ENCODE measurements around the gene GOLGA6L2.
"Not testable (repeated sequence)": the region's sequence is repeated elsewhere in the genome, so short reads cannot be mapped to it uniquely, and the experiment has no call there.

GOLGA6L2 gene, protein sequence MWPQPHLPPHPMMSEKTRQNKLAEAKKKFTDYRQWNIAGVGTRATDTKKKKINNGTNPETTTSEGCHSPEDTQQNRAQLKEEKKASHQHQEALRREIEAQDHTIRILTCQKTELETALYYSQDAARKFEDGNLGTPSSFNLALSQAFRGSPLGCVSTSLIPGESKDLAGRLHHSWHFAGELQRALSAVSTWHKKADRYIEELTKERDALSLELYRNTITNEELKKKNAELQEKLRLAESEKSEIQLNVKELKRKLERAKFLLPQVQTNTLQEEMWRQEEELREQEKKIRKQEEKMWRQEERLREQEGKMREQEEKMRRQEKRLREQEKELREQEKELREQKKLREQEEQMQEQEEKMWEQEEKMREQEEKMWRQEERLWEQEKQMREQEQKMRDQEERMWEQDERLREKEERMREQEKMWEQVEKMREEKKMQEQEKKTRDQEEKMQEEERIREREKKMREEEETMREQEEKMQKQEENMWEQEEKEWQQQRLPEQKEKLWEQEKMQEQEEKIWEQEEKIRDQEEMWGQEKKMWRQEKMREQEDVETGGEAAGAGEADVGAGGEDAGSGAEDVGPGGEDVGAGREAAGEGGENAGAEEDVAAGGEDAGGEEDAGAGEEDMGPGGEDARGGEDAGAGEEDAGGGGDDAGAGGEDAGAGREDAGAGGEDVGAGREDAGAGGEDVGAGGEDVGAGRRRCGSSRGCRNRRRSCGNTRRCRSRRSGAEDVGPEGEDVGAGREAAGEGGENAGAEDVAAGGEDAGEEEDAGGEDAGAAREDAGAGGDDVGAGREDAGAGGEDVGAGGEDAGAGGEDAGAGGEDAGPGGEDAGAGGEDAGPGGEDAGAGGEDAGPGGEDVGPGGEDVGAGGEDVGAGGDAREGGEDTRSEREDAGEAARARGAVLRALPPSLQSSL

GRCh38 chr15:23447107-23447500 is at the start of gene GOLGA6L2:
Gene GOLGA6L2 (minus strand): TSS chr15:23447243. CDS start chr15:23447181, 62 bp downstream.
- DNase-seq (ENCODE audit: low spot score) = no peak

DNA sequence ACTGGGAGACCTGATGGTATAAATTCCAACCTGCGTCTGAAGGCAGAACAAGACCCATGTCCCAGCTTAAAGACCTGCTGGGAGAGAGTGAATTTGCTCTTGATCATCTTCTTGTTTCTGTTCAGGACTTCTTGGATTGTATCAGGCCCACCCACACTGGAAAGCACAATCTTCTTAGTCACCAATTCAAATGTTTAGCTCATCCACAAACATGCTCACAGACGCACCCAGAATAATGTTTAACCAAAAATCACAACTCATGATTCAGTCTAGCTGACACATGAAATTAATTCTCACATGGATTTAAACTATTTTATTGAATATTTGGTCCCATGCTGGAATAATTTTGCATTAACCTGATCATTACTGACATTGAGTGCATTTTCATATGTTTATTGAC is 37.8 kb upstream of the GOLGA6L2 start:
- DNase-seq (ENCODE audit: low spot score) = no peak

- no peak for DNase-seq (ENCODE audit: low spot score)
These were observed 36.8 kb upstream of the GOLGA6L2 start for GRCh38 chr15:23483821-23484299.

- DNase-seq (ENCODE audit: low spot score) = no peak
These were observed 35.9 kb upstream of the GOLGA6L2 start for GRCh38 chr15:23482764-23483489.

DNA sequence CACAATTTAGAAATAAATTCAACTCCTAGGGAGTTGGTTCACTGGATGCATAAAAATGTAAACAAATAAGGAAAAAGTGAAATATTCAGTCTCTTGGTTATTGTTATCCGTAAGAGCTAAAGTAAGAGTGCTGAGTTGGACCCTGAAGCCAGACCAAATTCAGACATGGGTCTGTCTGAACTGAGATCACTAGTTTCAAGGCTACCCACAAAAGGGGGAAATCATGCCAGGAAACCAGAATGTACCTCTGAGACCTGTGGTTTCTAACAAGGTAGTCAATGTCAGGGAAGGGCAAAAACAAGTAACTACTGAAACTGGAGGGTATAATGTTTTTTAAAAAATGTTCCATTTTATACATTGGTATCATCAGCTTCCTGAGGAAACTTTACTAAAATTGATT is 35.2 kb upstream of the GOLGA6L2 start:
- DNase-seq (ENCODE audit: low spot score) = no peak

DNA sequence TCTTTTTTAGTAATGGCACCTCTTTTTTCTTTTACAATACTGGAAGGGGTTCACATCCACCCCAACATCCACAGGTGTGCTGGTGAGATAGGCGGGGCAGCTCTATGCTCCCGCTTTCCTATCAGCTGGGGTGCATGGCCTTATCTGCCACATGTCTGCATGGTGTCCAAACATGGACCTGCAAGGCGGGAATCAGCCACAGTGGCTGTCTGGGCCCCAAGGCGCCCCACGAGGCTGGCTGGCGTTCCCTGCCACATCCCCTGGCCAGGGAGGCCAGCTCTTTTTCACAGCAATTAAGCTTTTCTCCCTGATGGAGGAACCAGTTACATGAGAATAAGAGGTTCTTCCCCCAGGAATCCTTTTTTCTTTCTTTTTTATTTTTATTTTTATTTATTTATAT is 30.9 kb upstream of the GOLGA6L2 start:
- no peak for DNase-seq (ENCODE audit: low spot score)

DNA sequence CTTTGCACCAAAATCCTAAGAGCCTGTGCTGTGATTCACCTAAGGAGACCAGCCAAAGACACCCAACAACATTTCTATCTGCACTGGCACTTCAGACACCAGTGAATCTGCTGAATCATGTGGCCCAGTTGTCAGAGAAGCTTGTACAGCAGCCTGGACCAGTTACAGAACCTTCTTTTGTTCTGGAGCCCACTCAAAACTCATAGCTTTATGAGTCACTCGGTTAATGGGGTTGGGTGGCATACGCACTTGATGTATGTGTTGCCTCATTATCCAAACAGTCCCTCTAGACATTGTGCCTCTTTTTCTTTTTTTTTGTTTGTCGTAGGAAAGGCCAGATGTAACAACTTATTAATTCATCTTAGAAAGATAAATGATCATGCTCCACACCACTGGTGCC is 25.6 kb upstream of the GOLGA6L2 start:
- no peak for DNase-seq (ENCODE audit: low spot score)

DNA sequence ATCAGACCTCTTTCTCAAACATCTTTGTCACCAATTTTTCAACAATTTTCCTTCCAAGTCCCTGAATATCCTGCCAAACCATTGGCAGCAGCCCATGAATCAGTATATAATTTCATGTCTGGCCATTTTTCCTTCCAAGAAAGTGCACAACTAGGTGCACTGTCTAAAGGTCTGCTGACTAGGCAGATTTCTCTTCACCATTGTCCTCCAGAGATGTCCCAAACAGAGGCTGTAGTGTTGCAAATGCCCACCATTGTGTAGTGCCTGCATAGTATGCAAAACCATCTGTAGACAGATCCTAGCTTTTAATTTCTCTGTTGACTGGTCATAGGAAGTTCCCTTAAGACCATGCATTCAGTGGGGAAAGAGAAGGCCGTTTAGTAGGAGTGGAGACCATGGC is 25.0 kb upstream of the GOLGA6L2 start:
- DNase-seq (ENCODE audit: low spot score) = no peak

GRCh38 chr15:23467110-23467600 is 20.1 kb upstream of the GOLGA6L2 start:
- DNase-seq (ENCODE audit: low spot score) = no peak

DNA sequence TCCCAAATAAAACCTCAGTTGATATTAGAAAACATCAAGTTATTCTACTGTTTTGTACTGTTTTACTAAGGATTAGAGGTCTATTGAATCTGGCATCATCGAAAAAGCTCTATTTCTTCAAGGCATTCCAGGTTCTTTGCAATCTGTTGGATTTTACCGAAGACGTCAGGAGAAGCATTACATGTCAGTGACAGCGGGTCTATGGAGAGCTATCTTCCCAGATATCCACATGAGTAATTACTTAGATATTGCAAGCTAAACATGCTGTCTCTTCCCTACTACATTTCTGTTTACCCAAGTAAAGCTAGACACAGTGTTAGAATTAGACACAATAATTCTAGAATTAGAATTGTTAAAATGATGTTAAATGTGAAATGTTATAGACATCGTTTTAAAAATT is 10.8 kb upstream of the GOLGA6L2 start:
- no peak for DNase-seq (ENCODE audit: low spot score)

DNA sequence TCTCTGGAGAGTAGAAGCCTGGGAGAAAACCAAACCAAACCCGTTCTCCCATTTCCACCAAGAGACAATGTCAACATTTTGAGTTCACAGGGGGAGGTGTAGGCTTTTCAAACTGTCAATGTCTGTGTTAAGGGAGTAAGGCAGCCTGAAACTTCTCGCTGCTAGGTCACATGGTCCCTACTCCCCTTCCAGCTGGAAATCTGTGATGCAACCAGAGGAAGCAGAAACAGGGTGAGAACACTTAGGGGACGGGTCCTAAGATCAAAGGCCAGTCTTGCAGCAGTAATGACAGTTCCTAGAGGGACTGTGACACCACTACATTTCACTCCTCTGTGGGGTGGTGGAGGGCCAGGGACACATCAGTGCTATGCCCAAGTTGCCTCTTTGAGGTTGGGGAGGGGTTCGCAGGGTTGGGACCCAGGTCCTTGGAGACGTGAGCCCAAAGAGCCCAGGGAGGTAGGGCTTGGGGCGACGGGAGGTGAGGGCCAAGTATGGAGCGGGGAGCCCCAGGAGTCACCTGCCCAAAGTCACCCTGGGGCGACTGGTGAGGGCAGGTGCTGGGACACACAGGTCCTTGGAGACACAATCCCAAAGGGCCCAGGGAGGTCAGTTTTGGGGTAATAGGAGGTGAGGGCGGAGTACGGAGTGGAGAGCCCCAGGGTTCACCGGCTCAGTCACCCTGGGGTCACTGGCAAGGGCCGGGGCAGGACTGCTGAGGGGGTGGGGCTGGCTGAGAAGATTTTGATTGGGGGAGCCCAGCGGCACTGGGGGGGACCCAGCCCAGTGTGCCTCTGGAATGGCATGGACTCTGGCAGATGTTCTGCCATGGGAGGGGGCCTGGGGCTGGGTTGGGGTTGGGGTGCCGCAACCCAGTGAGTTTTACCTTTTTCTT is 582 bp downstream of the GOLGA6L2 start:
- no peak for DNase-seq (ENCODE audit: low spot score)

DNA sequence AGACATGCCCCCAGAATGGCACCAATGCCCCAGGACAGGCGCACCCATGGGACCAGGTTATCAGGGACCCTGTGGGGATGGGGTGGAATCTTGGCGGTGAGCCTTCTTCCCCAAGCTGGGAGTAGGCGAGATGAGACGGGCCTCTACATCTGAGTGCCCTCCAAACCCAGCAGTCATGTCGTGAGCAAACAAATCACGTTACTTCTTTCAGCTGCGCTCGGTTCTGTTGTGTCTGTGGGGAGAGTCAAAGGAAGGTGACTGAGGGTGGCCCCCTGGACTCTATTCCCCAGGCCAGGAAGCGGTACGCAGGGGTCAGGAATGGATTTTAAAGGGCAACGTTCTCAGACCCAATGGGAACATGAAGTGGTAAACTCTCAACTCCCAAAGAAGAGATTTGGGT is 2.8 kb downstream of the GOLGA6L2 start:
- no peak for DNase-seq (ENCODE audit: low spot score)

DNA sequence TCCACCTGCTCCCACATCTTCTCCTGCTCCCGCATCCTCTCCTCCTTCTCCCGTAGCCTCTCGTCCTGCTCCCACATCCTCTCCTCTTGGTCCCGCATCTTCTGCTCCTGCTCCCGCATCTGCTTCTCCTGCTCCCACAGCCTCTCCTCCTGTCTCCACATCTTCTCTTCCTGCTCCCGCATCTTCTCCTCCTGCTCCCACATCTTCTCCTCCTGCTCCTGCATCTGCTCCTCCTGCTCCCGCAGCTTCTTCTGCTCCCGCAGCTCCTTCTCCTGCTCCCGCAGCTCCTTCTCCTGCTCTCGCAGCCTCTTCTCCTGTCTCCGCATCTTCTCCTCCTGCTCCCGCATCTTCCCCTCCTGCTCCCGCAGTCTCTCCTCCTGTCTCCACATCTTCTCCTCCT is 5.8 kb downstream of the GOLGA6L2 start:
- no peak for DNase-seq (ENCODE audit: low spot score)

DNA sequence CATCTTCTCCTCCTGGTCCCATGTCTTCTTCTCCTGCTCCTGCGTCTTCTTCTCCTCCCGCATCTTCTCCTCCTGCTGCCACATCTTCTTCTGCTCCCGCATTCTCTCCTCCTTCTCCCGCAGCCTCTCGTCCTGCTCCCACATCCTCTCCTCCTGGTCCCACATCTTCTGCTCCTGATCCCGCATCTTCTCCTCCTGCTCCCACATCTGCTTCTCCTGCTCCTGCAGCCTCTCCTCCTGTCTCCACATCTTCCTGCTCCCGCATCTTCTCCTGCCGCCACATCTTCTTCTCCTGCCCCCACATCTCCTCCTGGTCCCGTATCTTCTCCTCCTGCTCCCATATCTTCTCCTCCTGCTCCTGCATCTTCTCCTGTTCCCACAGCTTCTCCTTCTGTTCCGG is 6.4 kb downstream of the GOLGA6L2 start:
- no peak for DNase-seq (ENCODE audit: low spot score)

GRCh38 chr15:23439513-23439912 is 7.5 kb downstream of the GOLGA6L2 start:
- no peak for DNase-seq (ENCODE audit: low spot score)

DNA sequence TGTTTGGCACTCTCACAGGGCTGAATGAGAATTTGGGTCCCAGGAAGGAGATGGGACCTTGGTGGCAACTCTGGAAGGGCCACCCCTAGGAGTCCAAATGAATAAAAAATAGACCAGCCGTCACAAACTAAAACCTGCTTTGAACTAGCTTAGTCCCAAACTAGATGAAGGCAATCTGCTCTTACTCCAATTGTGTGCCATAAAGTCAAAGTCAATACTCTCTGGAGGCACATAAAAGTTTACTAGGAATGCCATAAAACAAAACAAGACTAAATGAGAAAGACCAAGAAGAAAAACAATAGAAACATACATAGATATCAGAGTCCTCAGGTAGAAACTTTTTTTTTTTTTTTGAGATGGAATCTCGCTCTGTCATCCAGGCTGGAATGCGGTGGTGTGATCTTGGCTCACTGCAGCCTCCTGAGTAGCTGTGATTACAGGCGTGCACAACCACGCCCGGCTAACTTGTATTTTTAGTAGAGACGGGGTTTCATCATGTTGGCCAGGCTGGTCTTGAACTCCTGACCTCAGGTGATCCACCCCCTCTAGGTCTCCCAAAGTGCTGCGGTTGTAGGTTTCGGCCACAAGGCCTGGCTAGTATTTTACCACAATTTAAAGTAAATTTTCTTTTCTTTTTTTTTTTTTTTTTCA is 8.1 kb downstream of the GOLGA6L2 start:
- no peak for DNase-seq (ENCODE audit: low spot score)

DNA sequence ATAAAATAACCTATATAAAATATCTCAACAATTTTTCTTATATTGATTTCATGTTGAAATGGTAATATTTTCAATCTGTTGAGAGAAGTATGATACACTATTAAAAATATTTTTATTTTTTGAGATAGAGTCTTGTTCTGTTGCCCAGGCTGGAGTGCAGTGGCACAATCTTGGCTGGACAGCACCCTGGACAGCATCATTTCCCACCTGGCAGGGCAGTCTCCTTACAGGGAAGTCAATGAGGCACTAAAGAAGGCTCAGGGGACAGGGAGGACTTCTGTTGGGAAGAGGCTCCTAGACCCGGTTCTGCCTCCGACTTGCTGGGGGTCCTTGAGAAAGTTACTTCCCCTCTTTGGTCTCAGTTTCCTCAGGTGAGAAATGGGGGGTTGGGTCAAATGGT is 9.4 kb downstream of the GOLGA6L2 start:
- no peak for DNase-seq (ENCODE audit: low spot score)

GRCh38 chr15:23437146-23437545 is 9.9 kb downstream of the GOLGA6L2 start:
- DNase-seq (ENCODE audit: low spot score) = no peak

- no peak for DNase-seq (ENCODE audit: low spot score)
These were observed 10.6 kb downstream of the GOLGA6L2 start for GRCh38 chr15:23436421-23436820.

DNA sequence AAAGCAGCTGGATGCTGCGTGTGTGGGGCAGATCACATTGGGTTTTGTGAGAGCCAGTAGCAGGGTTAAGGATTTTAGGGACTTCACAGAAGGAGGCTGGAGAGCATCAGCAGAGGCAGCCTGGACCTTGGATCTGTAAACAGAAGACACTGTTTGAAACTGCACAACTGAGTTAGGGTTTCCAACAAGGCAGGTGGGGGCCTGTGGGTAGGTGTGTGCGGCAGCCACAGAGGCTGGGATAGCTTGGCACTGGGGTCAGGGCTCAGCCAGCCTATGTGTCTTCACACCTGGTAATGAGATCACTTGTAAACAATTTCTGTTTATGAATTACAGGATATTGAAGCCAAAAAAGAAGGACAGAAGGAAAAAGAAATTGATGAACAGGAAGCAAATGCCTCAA is 12.3 kb downstream of the GOLGA6L2 start:
- not testable (repeated sequence) for DNase-seq (ENCODE audit: low spot score)

- not testable (repeated sequence) for DNase-seq (ENCODE audit: low spot score)
These were observed 21.7 kb downstream of the GOLGA6L2 start for GRCh38 chr15:23425327-23425726.
